ENCODE measurements around the gene GPR68. TPM values are rescaled to one million over a fixed set of nuclear protein-coding genes. Genes with fewer than 3 reads are reported as not detected.

GPR68 gene, protein sequence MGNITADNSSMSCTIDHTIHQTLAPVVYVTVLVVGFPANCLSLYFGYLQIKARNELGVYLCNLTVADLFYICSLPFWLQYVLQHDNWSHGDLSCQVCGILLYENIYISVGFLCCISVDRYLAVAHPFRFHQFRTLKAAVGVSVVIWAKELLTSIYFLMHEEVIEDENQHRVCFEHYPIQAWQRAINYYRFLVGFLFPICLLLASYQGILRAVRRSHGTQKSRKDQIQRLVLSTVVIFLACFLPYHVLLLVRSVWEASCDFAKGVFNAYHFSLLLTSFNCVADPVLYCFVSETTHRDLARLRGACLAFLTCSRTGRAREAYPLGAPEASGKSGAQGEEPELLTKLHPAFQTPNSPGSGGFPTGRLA
- under 1 TPM in 1 of 2 donors, not detected in 1; 0.26 TPM for total RNA-seq

DNA sequence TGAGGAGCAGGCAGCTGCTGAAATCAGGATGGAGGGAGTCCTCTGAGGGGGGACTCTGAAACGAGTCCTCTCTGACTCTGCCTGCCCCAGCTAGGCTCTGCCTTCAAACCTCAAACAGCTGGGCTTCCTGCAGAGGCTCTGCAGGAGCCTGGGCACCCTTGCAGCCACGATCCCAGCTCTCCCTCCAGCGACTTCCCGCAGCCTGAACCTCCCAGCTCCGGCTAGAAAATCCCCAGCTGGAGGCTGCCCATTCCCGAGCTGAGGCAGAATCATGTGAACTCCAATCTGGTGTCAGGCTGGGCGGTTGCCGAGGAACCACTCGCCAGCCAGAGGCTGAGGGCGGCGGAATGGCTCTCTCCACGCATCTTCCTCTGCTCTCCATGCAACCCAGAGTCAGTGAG, at the start of gene GPR68:
TSS of gene GPR68 (minus strand) at position 204 of the 401 bp plus-strand sequence. CDS start 9,654 bp downstream, outside the sequence.
- peak; percentile 59 for ATAC-seq
- TF ChIP-seq POLR2A (IDR thresholded peaks at IDR 0.05), result no peak
- TF ChIP-seq, protein P1, sequence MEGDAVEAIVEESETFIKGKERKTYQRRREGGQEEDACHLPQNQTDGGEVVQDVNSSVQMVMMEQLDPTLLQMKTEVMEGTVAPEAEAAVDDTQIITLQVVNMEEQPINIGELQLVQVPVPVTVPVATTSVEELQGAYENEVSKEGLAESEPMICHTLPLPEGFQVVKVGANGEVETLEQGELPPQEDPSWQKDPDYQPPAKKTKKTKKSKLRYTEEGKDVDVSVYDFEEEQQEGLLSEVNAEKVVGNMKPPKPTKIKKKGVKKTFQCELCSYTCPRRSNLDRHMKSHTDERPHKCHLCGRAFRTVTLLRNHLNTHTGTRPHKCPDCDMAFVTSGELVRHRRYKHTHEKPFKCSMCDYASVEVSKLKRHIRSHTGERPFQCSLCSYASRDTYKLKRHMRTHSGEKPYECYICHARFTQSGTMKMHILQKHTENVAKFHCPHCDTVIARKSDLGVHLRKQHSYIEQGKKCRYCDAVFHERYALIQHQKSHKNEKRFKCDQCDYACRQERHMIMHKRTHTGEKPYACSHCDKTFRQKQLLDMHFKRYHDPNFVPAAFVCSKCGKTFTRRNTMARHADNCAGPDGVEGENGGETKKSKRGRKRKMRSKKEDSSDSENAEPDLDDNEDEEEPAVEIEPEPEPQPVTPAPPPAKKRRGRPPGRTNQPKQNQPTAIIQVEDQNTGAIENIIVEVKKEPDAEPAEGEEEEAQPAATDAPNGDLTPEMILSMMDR (IDR thresholded peaks at IDR 0.05), result no peak
- WGBS, 2 donors, result 15 to 17% methylated on average over 5 to 12 of the region's 12 CpGs
- Histone ChIP-seq H3K36me3 (replicated peaks in 1 of 2; ENCODE audit: insufficient read depth in 1 of 2, low read depth in 2 of 2) (no peaks in the 10 kb centered on the region), H3K9me3 (no peaks in the 10 kb centered on the region), H3K4me3 (no peak within 1 kb of the TSS), H3K27me3 (no peaks in the 10 kb centered on the region), H3K4me1 (no peaks in the 10 kb centered on the region), H3K27ac (no peak within 1 kb of the TSS)
- DNase-seq, result peak in 3 of 4 donors; percentile 34 to 52 (median 35)
- intact Hi-C loops (cut with DNase I), result no loop called here

DNA sequence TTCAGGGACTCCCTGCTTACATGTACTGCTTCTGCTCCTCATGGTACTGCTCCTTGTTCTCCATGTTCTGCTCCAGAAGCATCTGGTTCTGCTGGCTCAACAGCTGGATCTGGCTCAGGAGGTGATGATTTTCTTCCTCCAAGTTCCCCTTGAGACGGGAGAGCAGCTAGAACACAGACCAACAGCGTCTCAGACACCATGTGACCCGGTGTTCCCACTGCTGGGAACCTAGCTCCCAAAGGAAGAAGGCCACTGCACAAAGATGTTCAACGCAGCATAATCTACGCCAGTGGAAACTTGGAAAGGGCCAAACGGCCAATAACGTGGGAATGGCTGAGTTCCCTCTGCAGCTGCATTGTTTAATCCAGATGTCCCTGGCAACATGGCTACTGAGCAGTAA, 49.6 kb upstream of the GPR68 start:
- no peaks in the 10 kb centered on the region for H3K4me1 ChIP-seq
- intact Hi-C loops (cut with DNase I), result no loop called here
- no peaks in the 10 kb centered on the region for H3K9me3 ChIP-seq
- peaks cover 0 to 9% of the 10 kb centered on the region in 2 donors for H3K36me3 ChIP-seq (replicated peaks in 1 of 2; ENCODE audit: insufficient read depth in 1 of 2, low read depth in 2 of 2)
- no peaks in the 10 kb centered on the region for H3K27me3 ChIP-seq
- 79 to 81% methylated on average over 7 of the region's 7 CpGs for WGBS, 2 donors
- no peak overlapping the region for H3K27ac ChIP-seq
- no peak overlapping the region for H3K4me3 ChIP-seq
- ATAC-seq (no peak), DNase-seq (no peak)
- TF ChIP-seq, protein P1 (IDR thresholded peaks at IDR 0.05), result no peak
- no peak for TF ChIP-seq POLR2A (IDR thresholded peaks at IDR 0.05)

DNA sequence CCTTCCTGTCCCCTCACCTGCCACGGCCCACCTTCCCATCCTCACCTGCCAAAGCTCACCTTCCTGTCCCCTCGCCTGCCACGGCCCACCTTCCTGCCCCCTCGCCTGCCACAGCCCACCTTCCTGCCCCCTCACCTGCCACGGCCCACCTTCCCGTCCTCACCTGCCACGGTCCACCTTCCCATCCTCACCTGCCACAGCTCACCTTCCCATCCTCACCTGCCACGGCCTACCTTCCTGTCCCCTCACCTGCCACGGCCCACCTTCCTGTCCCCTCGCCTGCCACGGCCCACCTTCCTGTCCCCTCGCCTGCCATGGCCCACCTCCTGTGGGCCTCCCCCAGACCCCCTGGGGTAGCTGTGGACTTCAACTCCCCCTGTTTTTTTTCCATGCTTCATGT, 48.8 kb upstream of the GPR68 start:
- peaks cover 0 to 9% of the 10 kb centered on the region in 2 donors for H3K36me3 ChIP-seq (replicated peaks in 1 of 2; ENCODE audit: insufficient read depth in 1 of 2, low read depth in 2 of 2)
- ATAC-seq (no peak), DNase-seq (no peak)
- intact Hi-C loops (cut with DNase I), result no loop called here
- 26 to 42% methylated on average over 12 of the region's 12 CpGs for WGBS, 2 donors
- no peaks in the 10 kb centered on the region for H3K9me3 ChIP-seq
- H3K27ac ChIP-seq, result no peak overlapping the region
- no peak overlapping the region for H3K4me3 ChIP-seq
- no peak for TF ChIP-seq POLR2A (IDR thresholded peaks at IDR 0.05)
- TF ChIP-seq, protein P1 (IDR thresholded peaks at IDR 0.05), result no peak
- H3K27me3 ChIP-seq, result no peaks in the 10 kb centered on the region
- no peaks in the 10 kb centered on the region for H3K4me1 ChIP-seq

DNA sequence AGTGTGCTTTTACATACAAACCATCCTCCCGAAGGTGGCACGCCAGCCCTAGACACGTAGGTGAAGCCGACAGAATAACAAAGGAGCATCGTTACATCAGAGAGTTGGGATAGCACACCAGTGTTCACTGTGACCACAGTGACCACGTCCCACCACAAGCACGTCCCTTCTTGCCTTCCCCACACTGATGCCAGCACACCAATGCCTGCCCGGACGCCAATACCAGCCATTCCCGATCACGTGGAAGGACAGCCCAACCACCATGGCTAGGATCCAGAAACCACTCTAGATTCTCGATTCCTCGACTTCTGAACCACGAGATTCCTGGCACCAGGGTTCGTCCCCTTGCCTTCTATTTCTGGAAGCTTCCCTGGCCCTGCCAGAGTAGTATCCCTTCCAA, 48.0 kb upstream of the GPR68 start:
- WGBS, 2 donors, result 90 to 93% methylated on average over 15 of the region's 15 CpGs
- H3K27ac ChIP-seq, result no peak overlapping the region
- no peak overlapping the region for H3K4me3 ChIP-seq
- ATAC-seq (no peak), DNase-seq (no peak)
- peaks cover 0 to 11% of the 10 kb centered on the region in 2 donors for H3K36me3 ChIP-seq (replicated peaks in 1 of 2; ENCODE audit: insufficient read depth in 1 of 2, low read depth in 2 of 2)
- intact Hi-C loops (cut with DNase I), result no loop called here
- no peaks in the 10 kb centered on the region for H3K9me3 ChIP-seq
- no peaks in the 10 kb centered on the region for H3K4me1 ChIP-seq
- H3K27me3 ChIP-seq, result no peaks in the 10 kb centered on the region
- no peak for TF ChIP-seq POLR2A (IDR thresholded peaks at IDR 0.05)
- TF ChIP-seq, protein P1 (IDR thresholded peaks at IDR 0.05), result no peak

Data from body of pancreas (tissue), 4 donors.